ENCODE measurements around the gene RANBP3. TPM values are rescaled to one million over a fixed set of nuclear protein-coding genes. Genes with fewer than 3 reads are reported as not detected.
A peak's percentile ranks its signal among the peaks of the same experiment; 100 is the strongest.

RANBP3 gene
- total RNA-seq, 2 experiments from 2014 or later = 74.3 to 90.2 TPM

- H3K27ac ChIP-seq (ENCODE audit: low read depth, low read length, poor library complexity, severe bottlenecking) = peak overlapping the region; percentile 78
- peaks cover 15% of the 10 kb centered on the region for H3K4me1 ChIP-seq (ENCODE audit: insufficient read depth, low read length, poor library complexity, severe bottlenecking)
- H3K79me2 ChIP-seq (ENCODE audit: insufficient read depth, low read depth, low read length) = peaks cover 42% of the 10 kb centered on the region
- no peaks in the 10 kb centered on the region for H3K9me2 ChIP-seq (ENCODE audit: insufficient read depth, low read length)
- peak overlapping the region; percentile 73 for H3K4me2 ChIP-seq (ENCODE audit: low read length)
- intact Hi-C loops (cut with micrococcal nuclease; ENCODE audit: unreplicated experiment) = loop anchor here (5.0 to 10.0 kb wide), 2 partner anchors 49 to 122 kb away; no protein-coding TSS in a partner anchor
- no peak for TF ChIP-seq CTCF (conservative IDR thresholded peaks at IDR 0.05; ENCODE audit: low read length)
- TF ChIP-seq EZH2phosphoT487 (IDR thresholded peaks at IDR 0.05; ENCODE audit: borderline replicate concordance, low read depth, low read length) = no peak
- BruUV-seq (replicated peaks) = TSS peak; percentile 58
- H2AFZ ChIP-seq (ENCODE audit: low read length) = peak overlapping the region; percentile 57
- peak overlapping the region; percentile 89 for H3K4me3 ChIP-seq (ENCODE audit: low read depth, low read length, poor library complexity, severe bottlenecking)
- ChIA-PET CTCF (ENCODE audit: unreplicated experiment) (interaction anchor here (3.4 kb wide), 1 partner anchor 99 kb away, joined by 12 read pairs; no protein-coding TSS in a partner anchor), POLR2A (interaction anchor here (0.6 to 1.1 kb wide), 3 partner anchors 12 to 46 kb away, joined by 3 to 5 read pairs (median 4); no protein-coding TSS in a partner anchor)
- peak; percentile 13 for DNase-seq (ENCODE audit: low spot score)
- H3K9me3 ChIP-seq (ENCODE audit: low read length) = no peaks in the 10 kb centered on the region
- peaks cover 21% of the 10 kb centered on the region for H3K36me3 ChIP-seq (ENCODE audit: insufficient read depth, low read length)
- H4K20me1 ChIP-seq (ENCODE audit: insufficient read depth, low read length) = no peaks in the 10 kb centered on the region
These were observed 74.8 kb downstream of the RANBP3 start for GRCh38 chr19:5903056-5903623.

- H3K9me2 ChIP-seq (ENCODE audit: insufficient read depth, low read length) = no peaks in the 10 kb centered on the region
- H3K9me3 ChIP-seq (ENCODE audit: low read length) = no peaks in the 10 kb centered on the region
- BruUV-seq (replicated peaks) = no TSS peak
- DNase-seq (ENCODE audit: low spot score) = no peak
- no peak overlapping the region for H3K4me3 ChIP-seq (ENCODE audit: low read depth, low read length, poor library complexity, severe bottlenecking)
- ChIA-PET POLR2A (no interaction called here), CTCF (ENCODE audit: unreplicated experiment) (no interaction called here)
- peaks cover 45% of the 10 kb centered on the region for H3K79me2 ChIP-seq (ENCODE audit: insufficient read depth, low read depth, low read length)
- no peak overlapping the region for H3K27ac ChIP-seq (ENCODE audit: low read depth, low read length, poor library complexity, severe bottlenecking)
- peaks cover 15% of the 10 kb centered on the region for H3K4me1 ChIP-seq (ENCODE audit: insufficient read depth, low read length, poor library complexity, severe bottlenecking)
- no peaks in the 10 kb centered on the region for H4K20me1 ChIP-seq (ENCODE audit: insufficient read depth, low read length)
- peaks cover 33% of the 10 kb centered on the region for H3K36me3 ChIP-seq (ENCODE audit: insufficient read depth, low read length)
- TF ChIP-seq CTCF (conservative IDR thresholded peaks at IDR 0.05; ENCODE audit: low read length) = no peak
- TF ChIP-seq EZH2phosphoT487 (IDR thresholded peaks at IDR 0.05; ENCODE audit: borderline replicate concordance, low read depth, low read length) = no peak
- peak overlapping the region; percentile 28; the same call in 1 of the 2 replicates for H3K4me2 ChIP-seq (ENCODE audit: low read length)
- intact Hi-C loops (cut with micrococcal nuclease; ENCODE audit: unreplicated experiment) = loop anchor here (5.0 to 10.0 kb wide), 2 partner anchors 51 to 124 kb away; no protein-coding TSS in a partner anchor
- H2AFZ ChIP-seq (ENCODE audit: low read length) = no peak overlapping the region
These were observed 77.0 kb downstream of the RANBP3 start for GRCh38 chr19:5900976-5901375.
